EL (cell line): ENCODE measurements around the gene SORBS1.

Experiments used
- DNase-seq: peaks from one replicate; pipeline ENCODE4 v3.0.0-alpha.2; 2016

Gene SORBS1

DNA sequence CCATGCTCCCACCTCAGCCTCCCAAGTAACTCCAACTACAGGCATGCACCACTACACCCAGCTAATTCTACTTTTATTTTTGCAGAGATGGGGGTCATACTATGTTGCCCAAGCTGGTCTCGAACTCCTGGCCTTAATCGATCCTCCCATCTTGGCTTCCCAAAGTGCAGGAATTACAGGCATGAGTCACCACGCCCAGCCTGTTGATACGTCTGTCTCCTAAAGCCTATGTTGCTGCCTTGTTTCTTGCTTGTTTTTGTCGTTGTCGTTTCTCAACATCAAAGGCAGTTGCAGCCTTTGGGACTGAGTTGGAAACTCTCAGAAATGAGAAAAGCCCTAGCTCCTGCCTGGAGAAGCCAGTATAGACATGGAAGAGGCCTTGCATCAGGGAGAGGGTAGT lies 49.9 kb downstream of the SORBS1 start:
- DNase-seq, result no peak

DNA sequence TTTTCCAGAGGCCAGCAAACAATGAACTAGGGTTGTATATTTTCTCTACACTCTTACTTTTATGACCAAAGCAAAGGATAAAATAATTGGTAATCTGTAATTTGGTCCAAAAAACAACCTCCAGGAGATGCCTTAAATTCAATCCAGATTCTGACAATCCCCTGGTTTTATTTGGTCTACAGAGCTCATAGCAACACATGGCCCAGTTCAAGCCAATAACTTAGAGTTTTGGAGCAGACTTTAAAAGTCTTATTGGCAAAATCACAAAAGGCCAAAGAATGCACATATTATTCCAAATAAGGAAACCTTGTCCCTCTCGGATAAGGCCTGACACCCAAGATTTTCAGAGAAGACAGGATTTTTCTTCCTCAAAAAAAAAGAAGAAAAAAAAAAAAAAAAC lies 51.9 kb downstream of the SORBS1 start:
- DNase-seq, result no peak

DNA sequence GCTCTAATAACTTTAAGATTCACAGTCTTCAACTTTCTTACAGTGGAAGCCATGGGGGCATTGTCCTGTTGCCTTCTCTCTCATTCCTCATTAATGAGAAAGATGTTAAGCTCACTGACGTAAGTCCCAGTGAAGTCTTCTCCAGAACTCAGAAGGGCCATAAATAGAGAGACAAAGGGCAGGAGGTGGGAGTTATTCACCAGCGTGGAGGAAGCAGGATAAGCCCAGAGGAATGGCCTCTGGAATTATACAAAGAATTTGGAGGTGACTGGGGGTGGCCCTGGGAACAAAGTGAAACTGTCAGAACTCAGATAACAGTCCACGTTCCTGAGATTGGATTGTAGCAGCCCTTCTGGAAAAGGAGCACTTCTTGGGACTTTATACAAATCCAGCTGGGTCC lies 52.4 kb downstream of the SORBS1 start:
- DNase-seq, result peak; percentile 8

DNA sequence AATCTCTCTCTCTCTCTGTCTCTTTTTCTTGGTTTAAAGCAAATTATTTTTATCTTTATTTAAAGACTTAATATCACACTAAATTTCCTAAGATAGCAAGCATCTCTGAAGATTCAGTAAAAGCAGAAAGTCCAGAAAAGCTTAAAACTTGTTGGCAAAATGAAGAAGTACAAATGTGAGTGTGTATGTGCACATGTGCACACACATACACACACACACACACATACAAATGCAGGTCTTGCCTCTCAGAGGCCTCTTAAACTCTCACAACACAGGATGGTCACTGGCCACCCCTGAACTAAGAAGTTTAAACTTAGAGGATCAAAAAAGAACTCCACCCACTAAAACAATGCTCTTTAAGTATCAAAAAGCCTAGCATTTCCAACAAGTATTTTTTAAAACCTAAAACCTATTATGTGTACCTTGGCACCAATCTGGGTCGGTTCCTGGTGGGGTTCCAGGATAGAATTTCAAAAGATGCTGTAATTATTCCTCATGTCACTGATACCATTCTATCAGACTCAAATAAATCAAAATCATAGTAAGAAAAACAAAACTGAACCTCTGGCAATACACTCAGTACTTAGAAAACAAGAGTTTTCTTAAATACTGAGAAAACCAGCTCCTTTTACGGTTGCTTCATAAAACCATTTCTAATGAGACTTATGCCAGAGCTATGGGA lies 55.0 kb downstream of the SORBS1 start:
- no peak for DNase-seq

DNA sequence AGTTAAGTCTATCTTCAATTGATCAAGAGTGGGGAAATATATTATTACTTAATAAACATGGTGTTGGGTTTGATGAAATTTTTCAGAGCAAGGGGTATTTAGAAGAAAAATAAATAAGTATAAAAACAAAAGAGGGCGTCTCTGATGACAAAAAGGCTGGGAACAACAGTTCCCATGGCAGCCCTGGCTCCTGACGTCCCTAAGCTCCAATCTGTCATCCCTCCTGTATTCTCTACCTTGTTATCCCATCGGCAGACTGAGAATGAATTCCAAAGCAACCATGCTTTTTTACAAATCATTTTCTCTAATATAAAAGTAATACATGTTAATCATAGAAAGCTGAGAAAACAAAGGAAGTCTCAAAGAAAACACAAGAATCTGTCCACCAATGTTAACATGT lies 55.5 kb downstream of the SORBS1 start:
- DNase-seq, result no peak

DNA sequence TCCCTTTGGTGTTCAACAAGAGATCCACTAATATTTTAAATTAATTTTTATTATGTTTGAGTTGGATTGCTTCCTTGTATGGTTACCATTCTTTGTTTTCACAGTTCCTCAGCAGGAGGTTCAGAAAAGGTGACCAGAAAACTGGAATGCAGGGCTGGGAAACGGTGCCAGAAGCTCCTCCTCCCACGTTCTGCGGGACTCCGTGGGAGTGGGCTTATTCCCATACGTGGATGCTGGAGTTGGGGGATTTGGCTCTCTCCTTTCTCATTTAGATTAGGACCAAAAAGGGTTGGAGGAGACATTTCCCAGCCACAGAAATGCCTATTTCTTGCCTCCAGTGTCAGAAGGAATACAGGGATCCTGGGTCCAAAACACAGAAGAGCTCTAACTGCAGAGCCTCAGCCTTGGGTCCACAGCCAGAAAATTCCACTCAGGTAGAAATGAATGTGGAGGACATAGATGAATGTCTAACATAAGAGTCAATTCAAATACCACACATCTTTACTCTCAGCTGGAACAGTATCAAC lies 56.0 kb downstream of the SORBS1 start:
- DNase-seq, result no peak

DNA sequence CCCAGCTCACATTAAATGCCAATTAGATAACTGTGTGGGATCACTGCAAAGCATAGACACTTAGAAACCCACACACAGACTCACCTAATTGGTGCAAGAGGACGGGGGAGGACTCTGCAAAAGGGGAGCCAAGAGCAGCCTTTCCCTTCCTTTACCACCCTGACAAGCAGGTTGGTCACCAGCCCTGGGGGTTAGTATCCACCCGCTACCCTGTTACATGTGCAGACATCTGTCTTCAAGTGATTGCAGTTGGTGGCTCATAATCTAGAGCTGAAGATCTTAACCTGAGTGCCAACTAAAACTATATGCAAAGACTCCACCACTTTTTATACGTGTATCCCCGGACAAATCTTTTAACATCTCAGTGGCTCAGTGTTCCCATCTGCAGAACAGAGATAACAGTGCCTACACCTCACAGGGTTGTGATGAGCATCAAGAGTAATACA lies 56.9 kb downstream of the SORBS1 start:
- no peak for DNase-seq

DNA sequence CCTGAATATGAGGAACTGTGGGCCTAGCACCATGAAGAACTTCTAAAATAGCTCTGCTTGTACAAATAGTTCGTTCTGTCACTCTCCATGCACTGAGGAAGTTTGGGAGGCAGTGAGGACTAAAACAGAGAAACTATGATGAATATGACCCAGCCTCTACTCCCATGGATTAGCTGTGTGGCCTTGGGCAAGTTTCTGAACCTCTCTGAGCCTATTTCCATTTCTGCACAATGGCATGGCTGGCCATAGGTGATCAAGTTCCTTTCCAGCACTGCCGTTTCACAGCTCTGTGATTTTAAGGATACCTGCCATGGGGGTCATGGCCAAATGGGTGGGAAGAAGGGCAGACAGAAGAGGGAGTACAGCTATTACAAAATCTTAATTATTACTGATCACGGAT lies 57.6 kb downstream of the SORBS1 start:
- no peak for DNase-seq

DNA sequence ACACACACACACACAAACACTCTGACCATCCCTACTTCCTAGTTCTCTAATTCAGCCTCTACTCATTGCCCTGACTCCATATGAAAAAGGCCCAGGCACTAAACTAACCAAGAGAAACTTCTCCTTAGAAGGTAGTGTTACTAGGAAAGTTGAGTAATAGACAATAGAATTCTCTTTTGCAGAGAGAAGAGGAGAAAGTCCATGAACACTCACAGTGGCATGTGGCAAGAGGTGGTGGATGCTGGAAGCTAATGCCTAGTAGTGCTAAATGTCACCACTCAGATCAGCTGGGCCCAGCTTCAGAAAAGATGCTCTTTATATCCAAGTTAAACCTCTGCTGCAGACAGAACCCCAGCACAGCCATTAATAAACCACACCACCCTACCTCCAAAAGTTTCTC lies 58.2 kb downstream of the SORBS1 start:
- DNase-seq, result no peak

DNA sequence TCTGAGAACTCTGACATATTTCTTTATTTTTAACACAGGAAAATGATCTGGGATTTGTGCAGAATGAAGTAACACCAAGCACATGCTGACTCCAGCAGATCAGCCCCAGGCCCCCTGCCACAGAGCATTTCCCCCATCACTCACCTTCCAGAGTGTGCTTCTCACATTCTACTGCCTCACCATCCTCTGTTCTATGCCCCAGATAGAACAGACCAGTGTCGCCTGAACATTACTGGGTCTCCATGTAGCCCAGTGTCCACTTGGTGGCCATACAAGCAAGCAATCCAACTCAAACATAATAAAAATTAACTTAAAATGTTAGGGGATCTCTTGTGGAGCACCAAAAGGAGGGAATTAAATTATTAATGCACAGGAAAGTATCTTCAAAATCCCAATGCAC lies 58.8 kb downstream of the SORBS1 start:
- no peak for DNase-seq

DNA sequence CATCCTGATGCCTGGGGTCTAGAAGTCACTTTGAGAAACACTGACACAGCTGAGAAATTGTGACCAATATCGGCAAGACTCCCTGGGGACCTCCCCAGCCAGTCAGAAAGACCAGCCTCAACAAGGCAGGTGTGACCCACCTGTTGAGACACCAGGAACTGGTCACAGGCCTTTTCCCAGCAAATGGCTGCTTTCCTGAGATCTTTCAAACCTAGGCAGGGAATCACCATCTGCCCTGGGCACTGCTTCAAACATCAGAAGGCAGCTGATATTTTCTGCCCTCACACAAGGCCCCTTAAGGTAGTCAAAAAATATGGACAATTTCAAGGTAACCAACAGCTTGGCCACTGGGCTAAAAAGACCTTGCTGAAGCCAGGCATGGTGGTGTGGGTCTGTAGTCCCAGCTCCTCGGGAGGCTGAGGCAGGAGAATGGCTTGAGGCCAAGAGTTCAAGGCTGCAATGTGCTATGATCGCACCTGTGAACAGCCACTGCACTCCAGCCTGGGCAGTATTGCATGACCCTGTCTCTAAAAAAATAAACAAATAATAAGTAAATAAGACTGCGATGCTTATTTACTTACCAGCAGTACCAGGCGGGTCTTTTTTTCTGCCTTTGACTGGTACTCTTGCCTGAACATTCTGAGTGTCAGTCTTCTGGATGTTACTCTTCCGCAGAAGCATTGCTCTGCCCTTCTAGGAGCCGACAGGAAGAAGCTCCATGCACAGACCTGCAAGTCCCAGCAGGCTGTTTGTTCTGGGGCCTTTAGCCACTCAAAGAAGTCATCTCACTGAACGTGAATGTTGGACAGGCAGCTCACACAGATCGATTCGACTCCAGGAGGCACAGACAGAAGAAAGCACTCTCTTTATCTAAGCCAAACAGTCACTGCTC lies 59.7 kb downstream of the SORBS1 start:
- no peak for DNase-seq

DNA sequence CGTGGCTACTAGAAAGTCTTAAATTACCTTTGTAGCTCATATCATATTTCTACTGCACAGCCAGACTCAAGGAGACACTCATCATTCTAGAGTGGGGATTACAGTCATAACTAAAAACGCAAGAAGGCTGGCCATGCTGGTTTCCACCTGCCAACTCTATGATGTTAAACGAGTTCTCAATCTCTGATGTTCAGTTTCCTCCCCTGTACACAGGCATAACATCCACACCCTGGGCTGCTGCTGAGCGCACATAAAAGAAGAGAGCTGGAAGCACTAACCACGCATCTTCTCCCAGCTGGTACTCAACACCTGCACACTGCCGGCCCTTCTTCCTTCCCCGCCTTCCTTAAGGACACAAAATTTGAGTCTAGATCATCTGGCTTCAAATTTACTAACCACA lies 60.5 kb downstream of the SORBS1 start:
- no peak for DNase-seq

DNA sequence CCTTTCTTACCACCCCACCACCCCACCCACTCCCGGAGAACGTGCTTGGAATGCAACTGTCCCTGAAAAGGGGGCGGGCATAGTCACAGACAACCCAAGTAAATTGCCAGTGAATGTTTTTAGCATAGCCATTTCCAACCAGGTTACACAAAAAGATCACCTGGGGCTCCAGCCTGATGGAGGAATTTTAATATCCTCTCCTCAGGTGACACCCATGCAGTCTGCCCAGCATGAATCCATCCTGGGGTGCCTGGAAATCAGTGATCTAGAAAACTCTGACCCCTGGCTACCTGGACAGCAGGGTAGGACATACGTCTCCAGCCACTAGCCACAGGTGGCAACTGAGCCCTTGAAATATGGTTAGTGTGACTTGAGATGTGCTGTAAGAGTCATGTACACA lies 61.1 kb downstream of the SORBS1 start:
- no peak for DNase-seq

DNA sequence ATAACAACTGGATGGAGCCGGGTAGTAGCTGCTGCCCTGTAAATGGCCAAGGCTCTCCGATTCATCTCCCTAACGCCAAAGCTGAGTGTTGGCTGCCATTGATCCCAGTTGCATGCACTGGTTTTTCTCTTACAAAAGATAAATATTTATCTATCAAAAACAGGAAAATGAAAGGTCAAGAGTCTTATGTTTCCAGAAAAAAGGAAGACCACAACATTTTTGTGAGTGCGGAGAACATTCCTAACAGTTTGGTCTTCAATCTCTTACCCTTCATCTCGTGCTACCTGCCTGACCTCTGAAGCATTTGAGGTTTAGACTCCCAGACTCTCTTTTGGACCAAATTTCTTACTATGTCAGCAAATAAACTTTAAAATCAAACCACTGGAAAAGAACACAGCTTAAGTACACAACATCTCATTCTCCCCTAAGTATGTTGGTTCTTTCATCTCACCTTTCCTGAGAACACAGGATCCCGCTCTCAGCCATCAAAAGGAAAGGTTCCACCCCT lies 61.6 kb downstream of the SORBS1 start:
- no peak for DNase-seq

DNA sequence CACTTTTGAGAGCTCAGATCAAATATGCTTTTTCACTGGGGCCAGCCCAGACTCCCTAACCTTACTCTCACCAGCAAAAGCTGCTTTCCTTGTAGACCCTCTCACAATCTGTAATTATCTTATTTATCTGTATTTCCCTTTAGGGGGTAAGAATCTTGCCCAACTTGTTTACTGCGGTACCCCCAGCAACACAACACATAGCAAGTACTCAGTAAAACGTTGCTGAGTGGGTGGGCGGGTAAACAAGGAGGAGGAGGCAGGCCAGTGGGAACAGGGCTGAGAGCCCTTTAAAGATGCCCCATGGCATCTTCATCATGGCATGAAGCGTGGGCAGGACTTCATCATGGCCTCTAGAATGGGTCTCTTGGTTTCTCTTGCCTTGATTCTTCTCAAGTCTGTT lies 64.2 kb downstream of the SORBS1 start:
- no peak for DNase-seq

DNA sequence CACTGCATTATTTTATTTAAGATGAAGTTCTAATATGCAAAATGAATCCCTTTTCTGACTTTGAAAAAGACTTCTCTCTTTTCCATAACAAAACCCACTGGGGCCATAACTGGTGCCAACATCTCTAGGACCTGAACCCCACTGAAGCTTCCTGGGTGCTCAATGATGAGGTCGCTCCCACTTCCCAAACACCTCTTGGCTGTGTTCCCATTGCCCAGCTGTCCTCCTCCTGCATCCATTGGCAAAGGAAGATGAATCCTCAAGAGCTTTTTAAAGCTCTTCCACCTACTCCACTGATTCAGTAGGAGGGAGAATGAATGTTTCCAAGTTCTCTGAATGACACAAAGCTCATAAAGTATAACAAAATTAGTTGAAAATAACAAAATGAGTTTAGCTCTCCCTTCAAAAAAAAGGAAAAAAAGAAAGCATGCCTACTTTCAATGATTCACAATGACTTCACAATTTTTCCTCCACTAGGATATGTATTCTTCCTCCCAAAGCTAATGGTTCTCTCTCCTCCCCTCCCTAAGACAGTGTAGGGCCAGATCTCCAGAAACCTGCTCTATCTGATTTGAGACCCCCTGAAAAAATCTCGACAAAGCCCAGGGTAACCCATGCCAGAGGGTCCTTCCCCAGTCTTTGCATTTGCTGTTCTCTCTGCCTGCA lies 64.8 kb downstream of the SORBS1 start:
- no peak for DNase-seq

DNA sequence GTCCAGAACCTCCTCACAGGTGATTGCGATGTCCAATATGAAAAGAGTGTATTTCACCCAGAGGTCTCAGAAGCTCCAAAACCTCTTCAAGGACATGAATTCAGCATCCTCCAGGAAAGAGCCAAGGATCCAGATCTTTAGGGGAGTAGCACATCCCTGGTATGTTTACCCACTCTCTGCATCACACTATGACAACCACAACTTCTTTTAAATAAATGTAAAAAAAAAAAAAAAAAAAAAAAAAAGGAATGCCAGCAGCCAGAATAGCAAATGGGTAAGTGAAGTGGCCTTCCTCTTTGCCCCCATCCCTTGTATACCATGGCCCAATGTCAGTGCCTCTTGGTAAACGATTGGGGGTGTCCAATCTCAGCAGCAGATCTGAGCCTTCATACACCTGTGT lies 67.3 kb downstream of the SORBS1 start:
- DNase-seq, result no peak

DNA sequence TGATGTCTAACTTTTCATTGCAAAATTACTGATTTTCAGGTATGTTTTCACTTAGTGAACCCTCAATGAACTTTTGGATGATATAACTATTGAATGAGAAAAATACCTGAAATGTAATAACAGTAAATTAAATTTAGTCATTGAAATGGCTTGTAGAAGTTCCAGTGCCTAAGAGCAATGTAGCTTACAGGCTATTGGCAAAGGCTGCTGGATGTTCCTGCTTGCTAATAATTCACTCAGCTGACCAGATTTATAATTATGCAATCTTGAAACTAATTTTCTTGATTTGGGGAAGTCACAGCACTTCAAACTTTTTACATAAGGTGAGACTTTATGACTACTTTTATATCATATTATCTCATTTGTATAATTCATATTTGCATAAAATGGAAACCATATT lies 73.2 kb downstream of the SORBS1 start:
- no peak for DNase-seq

DNA sequence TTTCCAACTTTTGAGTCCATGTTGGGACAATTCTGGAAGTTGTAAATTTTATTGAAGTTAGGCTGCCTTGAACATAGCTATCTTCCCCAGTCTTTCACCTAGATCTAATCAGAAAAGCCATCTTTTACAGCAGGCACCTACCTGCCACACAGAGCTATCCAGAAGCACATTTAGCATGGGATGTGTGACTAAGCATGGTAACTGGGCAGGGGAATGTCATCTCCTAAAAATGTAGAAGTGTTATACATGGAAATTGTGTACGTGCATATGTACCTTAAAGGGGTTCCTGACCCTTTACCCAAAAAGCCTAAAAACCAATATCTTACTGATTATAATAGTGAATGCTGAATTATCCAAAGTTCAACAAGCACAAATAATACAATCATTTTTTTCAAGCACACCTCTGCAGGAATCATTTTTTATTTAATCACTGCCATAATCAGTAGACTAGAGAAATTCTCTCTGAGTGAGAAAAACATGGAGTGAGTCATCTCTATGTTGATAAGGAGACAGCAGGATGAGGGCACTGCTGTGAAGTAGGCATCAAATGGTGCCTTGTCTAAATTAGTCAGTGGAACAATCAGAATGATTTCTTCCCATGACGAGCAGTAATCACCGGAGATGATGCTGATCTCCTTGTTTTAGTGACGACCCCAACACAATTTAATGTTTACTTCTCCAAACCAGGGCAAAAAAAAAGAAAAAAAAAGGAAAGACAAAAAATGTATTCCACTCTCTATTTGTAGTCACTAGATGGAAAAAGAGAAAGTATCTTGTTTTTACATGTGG lies 75.9 kb downstream of the SORBS1 start:
- DNase-seq, result no peak

DNA sequence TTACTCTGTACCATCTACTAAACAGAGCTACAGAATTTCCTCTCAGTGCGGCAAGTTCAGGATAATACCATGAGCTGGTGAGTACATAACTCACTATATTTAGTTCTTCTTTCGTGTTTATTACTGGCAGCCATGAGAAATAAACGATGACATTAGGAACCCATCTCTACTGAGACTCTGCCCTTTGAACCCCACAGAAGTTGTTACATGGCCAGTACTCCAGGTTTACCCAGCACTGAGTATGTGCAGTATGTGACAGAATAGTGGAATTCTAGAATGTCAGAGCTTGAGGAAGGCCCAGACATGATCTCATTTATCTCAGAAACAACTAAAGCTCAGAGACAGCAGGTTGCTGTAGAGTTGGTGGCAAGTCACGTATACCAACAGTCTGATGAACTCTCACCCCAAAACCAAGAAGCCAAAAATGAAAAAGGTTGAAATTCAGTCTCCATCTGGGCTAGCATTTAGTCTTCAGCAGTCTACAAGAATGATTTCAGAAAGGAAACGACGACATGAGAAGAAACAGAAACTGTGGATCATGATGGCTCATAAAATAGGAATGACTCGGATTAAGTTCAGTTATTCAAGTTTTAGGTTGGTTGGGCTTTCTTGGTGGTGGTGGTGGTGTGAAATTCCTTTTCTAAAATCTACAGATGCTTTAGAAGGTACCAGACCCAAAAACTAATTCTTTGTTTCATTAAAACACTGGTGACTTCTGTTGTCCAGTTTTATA lies 78.5 kb downstream of the SORBS1 start:
- DNase-seq, result no peak

DNA sequence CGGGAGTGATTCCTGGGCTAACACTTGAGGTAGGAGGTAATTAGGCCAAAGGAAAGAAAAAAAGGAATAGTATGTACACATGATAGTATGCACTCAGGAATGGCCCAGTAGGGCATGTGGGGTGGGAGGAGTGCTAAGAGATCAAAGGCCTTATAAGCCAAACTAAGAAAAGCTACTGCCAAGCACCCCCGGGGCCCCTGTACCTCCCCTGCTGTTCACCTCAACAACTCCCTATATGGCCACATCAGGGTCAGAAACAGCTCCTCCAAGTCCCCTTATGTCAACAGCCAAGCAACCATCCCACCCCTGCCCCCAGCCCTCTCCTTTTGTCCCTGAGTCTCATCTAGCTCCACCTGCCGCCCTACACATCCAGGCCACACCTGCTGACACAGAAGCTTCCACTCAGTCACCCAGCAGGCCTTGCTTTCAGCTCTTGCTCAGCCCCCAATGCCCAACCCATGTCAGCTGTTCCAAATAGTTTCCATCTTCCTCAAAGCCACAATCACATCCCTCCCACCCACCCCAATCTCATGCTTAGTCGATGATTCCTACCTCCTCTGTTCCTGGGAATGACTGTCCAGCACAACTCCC lies 80.2 kb downstream of the SORBS1 start:
- no peak for DNase-seq
